ENCODE data around the gene GSK3B. TPM values are rescaled to one million over a fixed set of nuclear protein-coding genes. Genes with fewer than 3 reads are reported as not detected.

Gene GSK3B
- total and polyA plus RNA-seq, 2 experiments from 2014 or later = 29.0 to 45.3 TPM

DNA sequence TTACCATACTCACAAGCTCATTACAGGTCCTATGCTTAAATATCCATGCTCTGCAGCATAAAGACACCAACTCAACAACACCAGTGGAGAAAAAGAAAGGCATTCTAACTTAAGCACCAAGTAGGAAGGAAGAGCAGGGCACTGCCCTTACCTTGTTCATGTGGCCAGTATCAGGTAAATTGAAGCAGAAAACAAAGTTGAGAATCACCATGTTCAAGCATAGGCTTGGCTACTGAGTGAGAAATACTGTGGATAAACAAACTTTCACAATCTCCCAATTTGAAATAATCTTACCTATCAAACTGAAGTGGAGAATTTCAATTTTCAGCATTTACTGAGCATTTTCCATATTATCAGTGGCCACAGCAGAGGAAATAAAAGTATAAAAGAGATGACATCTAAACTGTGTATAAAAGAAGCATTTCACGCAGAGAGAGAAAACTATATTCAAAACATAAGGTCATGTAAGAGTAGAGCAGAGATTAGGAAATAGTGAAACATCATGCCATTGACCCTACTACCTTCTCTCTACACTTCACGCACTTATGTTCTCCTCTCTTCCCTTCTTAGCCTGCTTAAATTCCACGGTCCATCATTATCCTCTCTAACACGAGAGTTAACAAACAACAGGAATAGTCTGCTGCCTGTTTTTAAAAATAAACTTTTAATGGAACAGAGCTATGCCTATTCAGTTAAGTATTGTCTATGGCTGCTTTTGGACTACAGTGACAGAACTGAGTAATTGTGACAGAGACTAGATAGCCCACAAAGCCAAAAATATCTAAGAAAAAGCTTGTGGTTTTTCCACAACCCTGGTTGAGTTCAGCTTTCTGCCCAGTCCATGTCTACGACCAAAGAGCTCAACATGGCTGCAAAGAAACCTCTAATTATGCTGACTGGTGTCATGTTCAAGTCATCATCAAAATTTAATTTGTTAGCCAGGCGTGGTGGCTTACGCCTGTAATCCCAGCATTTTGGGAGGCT, 169.8 kb downstream of the GSK3B start:
- Histone ChIP-seq H3K27me3 (ENCODE audit: insufficient read depth) (no peaks in the 10 kb centered on the region), H3K4me3 (no peak overlapping the region), H3K27ac (ENCODE audit: low read depth) (no peak overlapping the region), H2AFZ (no peak overlapping the region), H3K4me2 (no peak overlapping the region), H3K9me2 (ENCODE audit: insufficient read depth) (0 out of 2 replicates have a peak, but pooled peaks cover 4% of the 10 kb centered on the region), H4K20me1 (replicated peaks; ENCODE audit: insufficient read depth) (0 out of 2 replicates have a peak, but pooled peaks cover 2% of the 10 kb centered on the region), H3F3A (replicated peaks; ENCODE audit: low read depth) (no peaks in the 10 kb centered on the region), H3K4me1 (ENCODE audit: insufficient read depth) (no peaks in the 10 kb centered on the region), H3K79me2 (replicated peaks; ENCODE audit: insufficient read depth) (peaks cover 42% of the 10 kb centered on the region), H3K36me3 (ENCODE audit: insufficient read depth) (peaks cover 4% of the 10 kb centered on the region; the same call in 1 of the 2 replicates)
- Mint-ChIP-seq H3K4me3 (no peak overlapping the region), H3K27ac (no peak overlapping the region), H3K27me3 (ENCODE audit: insufficient read depth, low read depth, poor library complexity) (no peaks in the 10 kb centered on the region), H3K36me3 (ENCODE audit: low read depth) (peaks cover 24% of the 10 kb centered on the region), H3K9me3 (peaks cover 14% of the 10 kb centered on the region; the same call in 2 of the 3 replicates), H3K4me1 (no peaks in the 10 kb centered on the region)
- DNase-seq (ENCODE audit: low spot score) = no peak
- ATAC-seq = no peak
- no peak for TF ChIP-seq REST (IDR thresholded peaks at IDR 0.05; ENCODE audit: unreplicated experiment)
- no peak for TF ChIP-seq ZNF114 (CRISPR knock-in tag; IDR thresholded peaks at IDR 0.05)
- no peak for TF ChIP-seq STAT1 (IDR thresholded peaks at IDR 0.05; ENCODE audit: unreplicated experiment)
- no peak for TF ChIP-seq EZH2phosphoT487 (IDR thresholded peaks at IDR 0.05; ENCODE audit: unreplicated experiment)
- TF ChIP-seq CREB1 (CRISPR knock-in tag; IDR thresholded peaks at IDR 0.05; ENCODE audit: low read depth) = no peak
- no peak for TF ChIP-seq ZNF331 (CRISPR knock-in tag; IDR thresholded peaks at IDR 0.05; ENCODE audit: low read depth)
- no peak for TF ChIP-seq POLR2AphosphoS5 (IDR thresholded peaks at IDR 0.05; ENCODE audit: low read depth)
- TF ChIP-seq, protein P1, sequence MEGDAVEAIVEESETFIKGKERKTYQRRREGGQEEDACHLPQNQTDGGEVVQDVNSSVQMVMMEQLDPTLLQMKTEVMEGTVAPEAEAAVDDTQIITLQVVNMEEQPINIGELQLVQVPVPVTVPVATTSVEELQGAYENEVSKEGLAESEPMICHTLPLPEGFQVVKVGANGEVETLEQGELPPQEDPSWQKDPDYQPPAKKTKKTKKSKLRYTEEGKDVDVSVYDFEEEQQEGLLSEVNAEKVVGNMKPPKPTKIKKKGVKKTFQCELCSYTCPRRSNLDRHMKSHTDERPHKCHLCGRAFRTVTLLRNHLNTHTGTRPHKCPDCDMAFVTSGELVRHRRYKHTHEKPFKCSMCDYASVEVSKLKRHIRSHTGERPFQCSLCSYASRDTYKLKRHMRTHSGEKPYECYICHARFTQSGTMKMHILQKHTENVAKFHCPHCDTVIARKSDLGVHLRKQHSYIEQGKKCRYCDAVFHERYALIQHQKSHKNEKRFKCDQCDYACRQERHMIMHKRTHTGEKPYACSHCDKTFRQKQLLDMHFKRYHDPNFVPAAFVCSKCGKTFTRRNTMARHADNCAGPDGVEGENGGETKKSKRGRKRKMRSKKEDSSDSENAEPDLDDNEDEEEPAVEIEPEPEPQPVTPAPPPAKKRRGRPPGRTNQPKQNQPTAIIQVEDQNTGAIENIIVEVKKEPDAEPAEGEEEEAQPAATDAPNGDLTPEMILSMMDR (conservative IDR thresholded peaks at IDR 0.05; ENCODE audit: low read depth in 2 of 2) = no peak
- no peak for TF ChIP-seq ZNF462 (CRISPR knock-in tag; IDR thresholded peaks at IDR 0.05)
- no peak for TF ChIP-seq NANOG (IDR thresholded peaks at IDR 0.05; ENCODE audit: borderline replicate concordance)
- no peak for TF ChIP-seq JUNB (IDR thresholded peaks at IDR 0.05; ENCODE audit: unreplicated experiment)
- TF ChIP-seq EZH2 (IDR thresholded peaks at IDR 0.05; ENCODE audit: low read depth, unreplicated experiment) = no peak
- TF ChIP-seq, protein P2, sequence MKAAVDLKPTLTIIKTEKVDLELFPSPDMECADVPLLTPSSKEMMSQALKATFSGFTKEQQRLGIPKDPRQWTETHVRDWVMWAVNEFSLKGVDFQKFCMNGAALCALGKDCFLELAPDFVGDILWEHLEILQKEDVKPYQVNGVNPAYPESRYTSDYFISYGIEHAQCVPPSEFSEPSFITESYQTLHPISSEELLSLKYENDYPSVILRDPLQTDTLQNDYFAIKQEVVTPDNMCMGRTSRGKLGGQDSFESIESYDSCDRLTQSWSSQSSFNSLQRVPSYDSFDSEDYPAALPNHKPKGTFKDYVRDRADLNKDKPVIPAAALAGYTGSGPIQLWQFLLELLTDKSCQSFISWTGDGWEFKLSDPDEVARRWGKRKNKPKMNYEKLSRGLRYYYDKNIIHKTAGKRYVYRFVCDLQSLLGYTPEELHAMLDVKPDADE (IDR thresholded peaks at IDR 0.05) = no peak

Measured in GM23338 (cell line).